ENCODE results near the gene SFXN3.

The SFXN3 gene

GRCh38 chr10:101080933-101081931 is 50.2 kb downstream of the SFXN3 start:
- no peak for DNase-seq

GRCh38 chr10:101085846-101086245 is 54.8 kb downstream of the SFXN3 start:
- no peak for DNase-seq

DNA sequence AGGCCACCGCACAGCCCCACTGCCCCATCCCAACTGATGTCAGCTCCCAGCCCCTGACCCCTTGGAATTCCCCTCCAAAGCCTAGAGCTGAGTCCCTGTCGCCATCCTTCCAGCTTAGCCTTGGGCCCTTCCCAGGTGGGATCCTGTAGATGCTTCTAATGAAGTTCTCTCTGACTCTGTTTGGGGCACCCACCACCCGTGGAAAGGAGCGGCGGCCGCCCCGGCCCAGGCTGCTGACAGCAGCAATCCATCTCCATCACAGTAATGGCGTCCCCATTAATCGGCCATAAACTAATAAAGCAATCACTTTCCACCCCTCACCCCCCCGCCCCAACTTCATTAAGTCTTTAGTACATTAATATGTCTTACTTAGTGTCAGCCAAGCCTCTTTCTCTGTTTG is 56.3 kb downstream of the SFXN3 start:
- no peak for DNase-seq

GRCh38 chr10:101087965-101088364 is 56.9 kb downstream of the SFXN3 start:
- no peak for DNase-seq

DNA sequence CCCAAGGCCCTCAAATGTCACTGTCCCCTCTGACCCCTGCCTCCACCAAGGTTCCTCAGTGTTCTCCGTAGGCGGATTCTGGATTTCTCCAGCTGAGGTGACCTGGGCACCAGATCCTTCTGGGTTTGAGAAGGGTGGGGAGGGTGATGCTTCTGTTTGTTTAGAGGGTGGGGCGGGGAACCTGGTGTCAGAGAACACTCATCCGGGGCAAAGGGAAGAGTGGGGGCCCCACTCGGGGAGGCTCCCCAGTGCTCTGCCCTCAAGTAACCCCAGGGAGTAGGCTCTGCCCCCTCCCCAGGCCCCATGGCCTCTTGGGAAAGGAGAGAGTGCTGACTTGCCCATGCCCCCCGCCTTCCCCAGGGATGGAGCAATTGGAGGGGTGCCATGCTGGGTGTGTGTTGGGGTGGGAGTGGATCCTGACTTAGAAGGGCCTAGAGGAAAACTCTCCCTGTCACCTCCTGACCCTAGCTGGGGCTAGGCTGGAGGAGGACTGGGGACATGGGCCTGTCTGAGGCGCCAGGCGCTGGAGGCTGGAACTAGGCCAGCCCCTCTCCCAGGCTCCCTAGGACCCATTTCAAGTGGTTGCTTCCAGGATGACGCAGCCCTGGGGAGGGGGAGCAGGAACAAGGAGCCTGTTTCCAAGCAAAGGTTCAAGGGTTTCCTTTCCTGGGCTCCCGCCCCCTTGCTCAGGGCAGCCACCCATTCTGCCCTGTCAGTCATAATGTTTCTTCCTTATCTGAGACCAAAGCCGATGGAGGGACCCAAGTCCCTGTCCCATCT is 58.7 kb downstream of the SFXN3 start:
- no peak for DNase-seq

- no peak for DNase-seq
Measured at GRCh38 chr10:101090597-101090996, 59.6 kb downstream of the SFXN3 start.
